ENCODE data around the gene HCLS1.

DNA sequence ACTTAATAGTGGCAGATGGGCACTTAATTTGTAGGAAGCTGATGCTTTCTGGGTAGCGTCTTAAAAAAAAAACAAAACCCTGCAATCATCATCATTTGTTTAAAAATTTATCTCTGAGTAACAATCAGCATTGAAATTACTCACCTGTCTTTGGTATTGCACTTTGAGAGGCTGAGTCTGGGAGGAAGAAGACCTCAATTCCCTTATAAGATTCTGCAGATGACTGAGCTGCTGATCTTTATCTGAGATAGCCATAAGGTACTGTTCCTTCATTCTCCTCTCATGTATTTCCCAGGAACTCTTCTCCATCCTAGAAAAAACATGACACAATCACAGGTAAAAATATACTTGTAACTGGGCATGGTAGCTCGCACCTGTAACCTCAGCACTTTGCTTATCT is 16.4 kb upstream of the HCLS1 start:
- TF ChIP-seq ZNF274 (IDR thresholded peaks at IDR 0.05; ENCODE audit: low read depth, low read length) = no peak
- TF ChIP-seq YY1 (IDR thresholded peaks at IDR 0.05; ENCODE audit: insufficient read depth, insufficient read length) = no peak
- no peak for TF ChIP-seq SUZ12 (IDR thresholded peaks at IDR 0.05; ENCODE audit: extremely low read depth, insufficient read depth, insufficient read length)
